OCI-M2 (cell line): Measurements from ENCODE around the gene RAB3IL1.
"Not testable (repeated sequence)": the region's sequence is repeated elsewhere in the genome, so short reads cannot be mapped to it uniquely, and the experiment has no call there.

Source experiments
- DNase-seq: peaks from one replicate; lab custom pipeline; 2025; ENCODE audit not compliant: unreplicated experiment; lab: John Stamatoyannopoulos, UW

Gene RAB3IL1

DNA sequence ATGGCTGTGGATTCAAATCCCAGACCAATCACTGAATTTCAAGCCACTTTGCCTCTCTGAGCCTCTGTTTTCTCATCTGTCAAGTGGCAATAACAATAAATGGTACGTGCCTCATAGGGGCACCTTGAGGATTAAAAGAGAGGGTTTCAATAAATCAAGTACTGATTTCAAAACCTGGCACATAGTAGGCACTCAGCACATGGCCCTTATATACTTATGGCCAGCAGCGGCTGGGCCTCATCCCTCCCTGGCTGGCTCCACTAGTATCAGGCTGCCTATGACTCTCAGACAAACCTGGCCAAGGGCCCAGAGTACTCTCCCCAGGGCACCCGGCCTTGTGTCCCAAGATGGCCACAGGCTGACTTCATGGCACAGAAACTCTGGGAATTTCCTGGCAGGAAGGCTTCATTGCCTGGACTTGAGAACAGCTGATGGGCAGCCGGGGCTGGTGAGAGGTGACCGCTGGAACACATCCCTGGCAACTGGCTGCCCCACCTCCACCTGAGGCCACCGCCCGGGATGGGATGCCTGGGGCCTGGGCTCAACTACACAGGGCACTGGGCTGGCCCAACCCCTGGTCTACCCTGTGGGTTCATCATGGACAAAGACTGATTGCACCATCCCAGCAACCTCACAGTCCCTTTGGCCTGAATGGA lies 29.4 kb downstream of the RAB3IL1 start:
- no peak for DNase-seq

DNA sequence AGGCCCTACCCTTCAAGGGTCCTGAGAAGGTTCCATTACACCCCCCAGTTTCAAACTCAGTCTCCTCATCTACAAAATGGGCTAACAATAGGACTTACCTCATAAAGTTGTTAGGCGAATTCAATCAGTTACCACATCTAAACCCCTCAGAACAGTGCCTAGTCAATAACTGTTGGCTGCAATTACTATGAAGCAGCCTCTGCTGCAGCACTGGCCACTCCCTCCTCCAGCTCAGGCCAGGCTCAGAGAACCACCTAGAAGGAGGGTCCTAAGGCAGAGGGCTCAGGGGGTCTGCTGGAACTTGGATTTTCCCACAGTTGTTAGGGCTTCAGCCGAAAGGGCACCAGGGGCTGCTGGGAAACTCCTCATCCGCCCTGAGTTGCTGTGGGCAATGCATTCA lies 30.7 kb downstream of the RAB3IL1 start:
- no peak for DNase-seq

DNA sequence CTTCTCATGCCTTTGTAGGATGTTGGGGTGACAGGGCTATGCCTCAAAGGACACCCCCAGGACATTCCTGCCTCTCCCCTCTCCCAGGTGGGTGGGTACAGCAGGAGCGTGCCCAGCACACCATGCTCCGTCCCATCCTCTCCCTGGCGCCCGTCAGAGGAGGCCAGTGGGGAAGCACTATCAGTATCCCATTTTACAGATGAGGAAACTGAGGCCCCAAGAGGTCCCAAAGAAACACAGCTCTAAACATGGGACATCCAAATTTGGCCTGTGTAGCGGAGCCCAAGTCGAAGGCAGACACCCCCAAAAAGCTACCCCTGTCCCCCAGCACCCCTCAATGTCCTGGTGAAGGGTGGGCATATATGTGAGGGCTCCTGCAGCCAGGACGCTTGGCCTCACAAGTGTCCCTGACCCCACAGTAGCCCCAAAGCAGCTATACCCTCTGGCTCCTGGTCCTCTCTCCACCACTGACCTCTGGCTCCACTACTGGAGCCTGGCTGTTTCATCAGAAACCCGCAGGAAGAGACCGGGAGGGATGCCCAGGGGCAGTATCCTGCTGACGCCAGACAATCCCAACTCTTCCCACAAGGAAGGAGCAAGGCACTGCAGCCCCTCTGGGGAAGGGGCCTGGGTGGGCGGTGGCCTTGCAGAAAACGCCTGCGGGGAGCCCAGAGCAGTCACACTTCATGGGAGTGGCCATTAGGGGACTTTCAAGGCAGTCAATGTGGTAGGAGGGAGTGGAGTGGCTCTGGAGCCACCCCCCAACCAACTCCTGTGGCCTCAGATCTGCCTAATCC lies 31.4 kb downstream of the RAB3IL1 start:
- no peak for DNase-seq

DNA sequence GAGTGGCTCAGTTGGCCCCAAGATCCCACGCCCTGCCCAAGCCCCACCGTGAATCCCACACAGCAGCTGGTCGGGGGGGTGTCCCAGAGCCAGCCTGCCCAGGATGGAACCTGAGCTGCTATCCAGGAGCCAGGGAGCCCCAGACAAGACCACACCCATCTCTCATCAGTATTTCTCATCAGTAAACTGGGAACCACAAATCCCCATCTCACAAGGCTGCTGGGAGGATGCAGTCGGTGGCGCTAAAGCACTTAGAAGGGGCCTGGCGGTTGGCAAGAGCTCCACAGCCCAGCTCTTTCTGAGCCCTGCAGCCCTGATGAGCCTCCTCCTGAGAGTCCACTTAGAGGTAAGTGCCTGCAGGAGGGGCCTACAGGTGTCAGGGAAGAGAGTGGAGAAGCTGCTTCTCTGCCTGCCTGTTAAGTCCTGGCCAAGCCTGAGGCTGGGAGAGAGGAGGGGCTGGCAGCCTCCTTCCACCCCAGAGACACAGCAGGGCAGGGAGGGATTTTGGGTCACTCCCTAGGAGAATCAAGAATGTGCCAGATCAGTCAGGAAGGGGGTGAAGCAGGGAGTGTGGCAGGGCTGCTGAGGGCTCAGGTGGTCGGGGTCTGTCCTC lies 32.1 kb downstream of the RAB3IL1 start:
- DNase-seq: no peak

GRCh38 chr11:61883947-61884346 lies 33.4 kb downstream of the RAB3IL1 start:
- no peak for DNase-seq

- DNase-seq: no peak
Observed at GRCh38 chr11:61883327-61883726, 34.0 kb downstream of the RAB3IL1 start.

- DNase-seq: no peak
Observed at GRCh38 chr11:61882879-61883278, 34.5 kb downstream of the RAB3IL1 start.

DNA sequence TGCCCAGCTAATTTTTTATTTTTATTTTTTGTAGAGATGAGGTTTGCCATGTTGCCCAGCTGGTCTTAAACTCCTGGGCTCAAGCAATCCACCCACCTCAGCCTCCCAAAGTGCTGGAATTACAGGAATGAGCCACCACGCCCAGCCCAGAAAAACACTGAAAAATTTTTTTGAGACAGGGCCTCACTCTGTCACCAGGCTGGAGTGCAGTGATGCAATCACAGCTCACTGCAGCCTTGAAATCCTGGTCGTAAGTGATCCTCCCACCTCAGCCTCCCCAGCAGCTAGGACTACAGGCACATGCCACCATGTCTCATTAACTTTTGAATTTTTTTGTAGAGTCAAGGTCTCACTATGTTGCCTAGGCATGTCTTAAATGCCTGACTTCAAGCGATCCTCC lies 35.1 kb downstream of the RAB3IL1 start:
- not testable (repeated sequence) for DNase-seq

DNA sequence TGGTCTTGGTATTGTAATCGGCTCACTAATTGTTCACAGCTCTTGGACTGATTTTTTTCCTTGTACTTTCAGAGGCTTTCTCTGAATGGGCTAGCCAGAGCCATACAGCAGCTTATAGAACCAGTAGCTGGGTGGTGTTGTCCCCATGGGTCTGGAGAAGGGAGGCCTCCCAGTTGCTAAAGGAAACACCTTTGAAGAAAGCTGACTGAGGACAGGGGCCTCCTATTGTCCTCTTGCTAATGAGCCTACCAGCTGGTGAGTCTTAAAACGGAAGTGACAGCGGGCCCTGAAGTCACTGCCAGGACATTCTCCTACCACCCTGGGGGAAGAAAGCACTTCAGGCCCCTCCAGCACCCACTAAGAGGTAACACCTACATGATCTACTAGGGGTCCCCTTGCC lies 36.0 kb downstream of the RAB3IL1 start:
- no peak for DNase-seq

DNA sequence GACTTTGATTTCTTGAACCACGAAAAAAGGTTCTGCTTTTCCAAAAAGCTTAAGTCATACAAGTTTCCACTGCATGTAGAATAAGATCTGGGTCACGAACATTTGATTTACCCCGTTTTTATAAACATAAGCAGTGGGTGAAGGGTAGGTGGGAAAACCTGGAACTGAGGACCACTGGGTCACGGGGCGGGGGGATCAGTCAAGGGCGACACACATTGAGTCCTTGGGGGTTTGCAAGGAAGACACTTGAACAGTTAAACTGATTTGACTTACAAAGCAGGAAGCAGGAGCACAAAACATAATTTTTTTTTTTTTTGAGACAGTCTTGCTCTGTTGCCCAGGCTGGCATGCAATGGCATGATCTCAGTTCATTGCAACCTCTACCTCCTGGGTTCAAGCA lies 36.9 kb downstream of the RAB3IL1 start:
- no peak for DNase-seq

- DNase-seq: no peak
Observed at GRCh38 chr11:61880031-61880430, 37.3 kb downstream of the RAB3IL1 start.

- no peak for DNase-seq
Observed at GRCh38 chr11:61879152-61879551, 38.2 kb downstream of the RAB3IL1 start.

GRCh38 chr11:61875698-61876097 lies 41.7 kb downstream of the RAB3IL1 start:
- DNase-seq: no peak

DNA sequence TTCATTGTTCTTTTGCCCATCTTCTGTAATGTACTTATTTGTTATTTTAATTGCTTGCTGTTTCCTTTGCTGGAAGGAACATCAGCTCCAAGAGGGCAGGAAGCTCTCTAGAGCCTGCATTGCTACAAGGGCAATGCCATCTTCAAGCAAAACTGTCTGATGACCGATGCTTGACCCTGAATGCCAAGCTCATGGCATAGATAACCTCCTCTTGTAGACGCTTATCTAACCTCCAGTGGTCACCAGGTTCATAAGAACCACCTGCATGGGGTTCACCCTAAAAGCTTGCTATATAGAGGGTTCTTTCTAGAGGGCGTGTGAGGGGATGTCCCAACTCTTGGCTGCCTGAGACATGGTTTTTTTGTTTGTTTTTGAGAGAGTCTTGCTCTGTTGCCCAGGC lies 42.5 kb downstream of the RAB3IL1 start:
- no peak for DNase-seq

- no peak for DNase-seq
Observed at GRCh38 chr11:61874377-61874809, 43.0 kb downstream of the RAB3IL1 start.

DNA sequence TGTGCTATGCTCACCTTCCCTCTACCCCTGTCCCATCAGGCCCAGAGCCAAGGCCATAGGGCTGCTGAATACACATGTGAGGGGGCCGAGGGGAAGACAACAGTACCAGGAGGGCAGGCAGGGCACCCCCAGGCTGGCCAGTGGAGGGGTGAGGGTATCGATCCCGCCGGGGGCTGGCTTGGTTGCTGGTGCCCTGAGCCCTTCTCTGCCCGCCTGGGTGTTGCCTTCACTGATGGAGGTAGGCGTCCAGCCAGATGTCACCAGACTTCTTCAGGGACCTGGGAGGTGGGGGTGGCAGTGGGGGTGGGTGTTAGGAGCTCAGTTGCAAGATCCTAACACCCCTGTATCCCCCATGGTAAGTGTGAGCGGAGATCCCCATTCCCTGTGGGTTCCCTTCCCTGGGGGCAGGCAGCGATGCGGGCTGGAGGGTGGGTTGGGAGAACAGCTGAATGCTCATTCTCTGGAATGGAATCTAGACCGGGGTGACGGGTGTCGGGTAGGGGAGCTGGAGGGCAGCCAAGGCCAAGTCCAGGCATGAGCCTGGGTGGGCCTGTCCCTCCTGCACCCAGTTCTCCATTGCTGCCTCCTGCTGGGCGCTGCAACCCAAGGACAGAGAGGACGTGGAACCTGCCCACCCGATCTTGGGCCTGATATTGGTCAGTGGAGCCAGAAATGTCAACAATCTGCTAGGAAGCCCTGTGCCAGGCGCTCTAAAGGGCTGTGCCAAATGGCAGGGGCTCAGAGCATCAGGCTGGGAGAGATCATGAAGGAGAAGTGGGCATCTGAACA lies 43.6 kb downstream of the RAB3IL1 start:
- DNase-seq: no peak

DNA sequence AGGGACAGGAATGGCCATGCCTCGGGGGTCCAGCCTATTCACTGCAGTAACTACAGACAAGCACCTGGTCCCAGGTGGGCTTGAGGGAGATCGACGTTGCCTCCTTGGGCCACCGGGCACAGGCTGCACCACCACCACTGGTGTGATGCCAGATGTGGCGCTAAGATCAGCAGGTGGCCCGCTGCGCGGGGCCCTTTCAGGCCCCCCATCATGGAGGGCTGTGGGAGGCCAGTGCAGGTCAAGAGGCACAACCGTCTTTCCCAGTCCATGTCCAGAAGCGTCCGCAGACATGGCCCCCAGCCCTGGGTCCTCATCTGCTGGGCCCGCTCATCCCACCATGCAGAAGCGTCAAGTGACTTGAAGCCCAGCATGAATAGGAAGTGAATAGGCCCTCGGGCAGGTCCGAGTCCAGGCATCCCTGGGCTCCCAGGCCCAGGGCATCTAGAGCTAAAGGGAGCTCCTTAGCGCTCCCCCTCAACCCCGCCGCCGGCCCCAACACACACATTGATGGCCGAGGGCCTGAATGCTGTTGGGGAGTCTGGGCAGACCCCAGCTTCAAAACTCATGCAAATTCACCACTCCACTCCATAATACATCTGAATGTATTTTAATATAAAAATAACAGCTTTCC lies 44.3 kb downstream of the RAB3IL1 start:
- no peak for DNase-seq

- no peak for DNase-seq
Observed at GRCh38 chr11:61871158-61871597, 46.2 kb downstream of the RAB3IL1 start.

GRCh38 chr11:61870541-61871031 lies 46.8 kb downstream of the RAB3IL1 start:
- DNase-seq: no peak

DNA sequence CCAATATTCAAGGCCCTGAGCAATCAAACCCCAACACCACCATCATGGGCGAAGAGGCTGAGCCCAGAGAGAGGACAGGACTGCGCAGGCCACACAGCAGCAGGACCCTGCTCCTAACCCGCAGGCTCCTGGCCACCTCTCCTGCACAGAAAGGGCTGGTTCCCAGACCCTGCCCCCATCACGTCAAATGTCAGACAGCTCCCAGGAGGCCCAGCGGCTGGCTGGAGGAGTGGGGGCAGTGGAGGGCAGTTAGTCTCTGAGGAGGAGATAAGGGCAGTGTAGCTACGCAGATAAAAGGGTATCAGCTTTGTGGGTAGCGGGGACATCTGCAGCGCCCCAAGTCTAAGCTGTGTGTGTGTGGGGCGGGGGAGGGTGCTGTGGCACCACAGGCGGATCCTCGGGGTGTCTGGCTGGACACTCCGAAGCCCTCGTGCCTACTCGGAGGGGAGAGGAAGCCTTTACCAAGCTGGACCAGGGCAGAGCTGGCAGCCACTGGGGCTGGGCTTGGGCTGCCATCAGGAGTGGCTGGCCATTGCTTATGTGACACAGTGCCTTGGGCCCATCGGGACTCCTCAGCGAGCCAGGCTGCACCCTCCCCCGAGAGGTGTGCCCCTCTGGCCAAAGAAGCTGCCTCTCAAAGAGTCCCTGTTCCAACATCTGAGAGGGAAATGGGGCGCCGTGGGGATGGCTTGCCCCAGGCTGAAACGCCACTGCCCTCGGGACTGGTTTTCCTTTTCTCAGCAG lies 47.5 kb downstream of the RAB3IL1 start:
- no peak for DNase-seq
